Left lung (tissue), 10 donors: Measurements from ENCODE around the gene PWWP2B. TPM values are rescaled to one million over a fixed set of nuclear protein-coding genes. Genes with fewer than 3 reads are reported as not detected.

ENCODE experiments used
- ATAC-seq: fragments of 200-7000 bp; cut with Tn5 transposase; one replicate; pipeline ENCODE4 v1.9.1; 2020; ENCODE audit warnings: moderate library complexity
- DNase-seq, 4 donors: peaks; one replicate each; pipeline ENCODE4 v3.0.0-alpha.2; 2013 to 2020
- H3K27ac ChIP-seq, 2 donors: fragments of 200-600 bp; sonication (generic) in 1 of 2; one replicate each; pipeline versions ENCODE4 v1.5.0 to v1.8.0; 2020 to 2021
- H3K27me3 ChIP-seq, 2 donors: fragments of 200-600 bp; sonication (generic) in 1 of 2; one replicate each; pipeline versions ENCODE4 v1.5.0 to v1.8.0; 2020 to 2021
- H3K36me3 ChIP-seq, 2 donors: fragments of 200-600 bp; sonication (generic) in 1 of 2; one replicate each; pipeline versions ENCODE4 v1.5.0 to v1.8.0; 2020 to 2021
- H3K4me1 ChIP-seq, 2 donors: fragments of 200-600 bp; one replicate each; pipeline ENCODE4 v1.8.0; 2021
- H3K4me3 ChIP-seq, 2 donors: fragments of 200-600 bp; sonication (generic) in 1 of 2; one replicate each; pipeline versions ENCODE4 v1.5.0 to v1.8.0; 2020 to 2021; ENCODE audit warnings: mild to moderate bottlenecking in 1 of 2
- H3K9me3 ChIP-seq, 2 donors: fragments of 200-600 bp; sonication (generic) in 1 of 2; one replicate each; pipeline versions ENCODE4 v1.5.0 to v1.8.0; 2020 to 2021
- intact Hi-C, 2 donors: fragments of 100-400 bp; cut with DNase I; formaldehyde crosslinking; loops; one replicate each; pipeline versions ENCODE4 v1.11.2 to v1.14.2; 2022
- polyA plus RNA-seq, 6 donors: library from polyadenylated mRNA; unstranded; fragments of 120-200 nt; gene quantifications; one replicate each; pipeline ENCODE4 v1.2.1, GENCODE V29; 2013; ENCODE audit not compliant: insufficient read length in 6 of 6
- total RNA-seq, 2 donors: library from RNA; stranded (reverse); fragmentation: NEBNext Ultra II Directional; extraction: Animal tissue kit (Norgen Biotek cat#: 25700); gene quantifications; one replicate each; pipeline ENCODE4 v1.2.1, GENCODE V29; 2021
- TF ChIP-seq, protein P1 (sequence below), 2 donors: fragments of 200-600 bp; sonication (generic) in 1 of 2; IDR thresholded peaks; one replicate each; pipeline versions ENCODE4 v1.5.0 to v1.8.0; 2021; ENCODE audit warnings: antibody characterized with exemption in 2 of 2
- donor health status: DM: no; HTN: yes; CAD: no.
- donor health status: DM: no; HTN: no; CAD: no.

Gene PWWP2B
- total and polyA plus RNA-seq, 8 donors = 8.4 to 23.2 (median 11.0) TPM

DNA sequence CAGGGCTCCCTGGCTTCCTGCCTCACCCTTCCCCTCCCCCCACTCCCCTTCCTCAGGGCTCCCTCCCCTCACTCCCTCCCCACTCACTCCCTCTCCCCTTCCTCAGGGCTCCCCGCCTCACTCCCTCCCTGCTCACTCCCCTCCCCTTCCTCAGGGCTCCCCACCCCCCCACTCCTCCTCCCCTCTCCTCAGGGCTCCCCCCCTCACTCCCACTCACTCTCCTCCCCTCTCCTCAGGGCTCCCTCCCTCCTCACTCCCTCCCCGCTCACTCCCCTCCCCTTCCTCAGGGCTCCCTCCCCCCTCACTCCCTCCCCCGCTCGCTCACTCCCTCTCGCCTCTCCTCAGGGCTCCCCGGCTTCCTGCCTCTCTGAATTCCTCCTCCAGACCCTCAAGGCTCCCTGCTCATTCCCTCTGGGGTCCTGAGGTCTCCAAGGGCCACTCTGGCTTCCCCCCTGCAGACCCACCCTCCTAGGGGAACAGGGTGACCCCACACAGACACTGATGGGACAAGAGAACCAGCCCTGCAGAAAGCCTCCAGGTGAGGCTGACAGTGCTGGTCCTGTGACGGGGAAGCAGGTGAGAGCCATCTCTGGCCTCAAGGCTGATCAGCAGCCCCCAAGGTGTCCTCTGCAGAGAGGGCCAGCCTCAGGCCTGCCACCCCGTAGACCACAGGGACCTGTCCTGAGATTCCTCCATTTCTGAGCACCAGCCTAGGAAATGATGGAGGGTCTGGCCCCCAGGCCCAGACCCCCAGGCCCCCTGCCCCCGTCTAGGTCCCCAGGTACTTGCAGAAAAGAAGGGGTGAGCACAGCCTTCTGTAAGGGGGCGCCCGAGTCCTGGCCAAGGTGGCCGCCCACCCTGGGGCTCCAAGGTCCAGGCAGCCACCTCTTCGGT lies 47.2 kb downstream of the PWWP2B start:
- H3K4me1 ChIP-seq = peaks cover 20 to 53% of the 10 kb centered on the region in 2 donors
- intact Hi-C loops = no loop called here
- no peak overlapping the region for H3K27ac ChIP-seq
- no peaks in the 10 kb centered on the region for H3K27me3 ChIP-seq
- TF ChIP-seq, protein P1, sequence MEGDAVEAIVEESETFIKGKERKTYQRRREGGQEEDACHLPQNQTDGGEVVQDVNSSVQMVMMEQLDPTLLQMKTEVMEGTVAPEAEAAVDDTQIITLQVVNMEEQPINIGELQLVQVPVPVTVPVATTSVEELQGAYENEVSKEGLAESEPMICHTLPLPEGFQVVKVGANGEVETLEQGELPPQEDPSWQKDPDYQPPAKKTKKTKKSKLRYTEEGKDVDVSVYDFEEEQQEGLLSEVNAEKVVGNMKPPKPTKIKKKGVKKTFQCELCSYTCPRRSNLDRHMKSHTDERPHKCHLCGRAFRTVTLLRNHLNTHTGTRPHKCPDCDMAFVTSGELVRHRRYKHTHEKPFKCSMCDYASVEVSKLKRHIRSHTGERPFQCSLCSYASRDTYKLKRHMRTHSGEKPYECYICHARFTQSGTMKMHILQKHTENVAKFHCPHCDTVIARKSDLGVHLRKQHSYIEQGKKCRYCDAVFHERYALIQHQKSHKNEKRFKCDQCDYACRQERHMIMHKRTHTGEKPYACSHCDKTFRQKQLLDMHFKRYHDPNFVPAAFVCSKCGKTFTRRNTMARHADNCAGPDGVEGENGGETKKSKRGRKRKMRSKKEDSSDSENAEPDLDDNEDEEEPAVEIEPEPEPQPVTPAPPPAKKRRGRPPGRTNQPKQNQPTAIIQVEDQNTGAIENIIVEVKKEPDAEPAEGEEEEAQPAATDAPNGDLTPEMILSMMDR (IDR thresholded peaks at IDR 0.05) = no peak
- DNase-seq (peak in 3 of 4 donors; percentile 36 to 87 (median 50)), ATAC-seq (no peak)
- H3K36me3 ChIP-seq = no peaks in the 10 kb centered on the region
- H3K9me3 ChIP-seq = no peaks in the 10 kb centered on the region
- no peak overlapping the region for H3K4me3 ChIP-seq

DNA sequence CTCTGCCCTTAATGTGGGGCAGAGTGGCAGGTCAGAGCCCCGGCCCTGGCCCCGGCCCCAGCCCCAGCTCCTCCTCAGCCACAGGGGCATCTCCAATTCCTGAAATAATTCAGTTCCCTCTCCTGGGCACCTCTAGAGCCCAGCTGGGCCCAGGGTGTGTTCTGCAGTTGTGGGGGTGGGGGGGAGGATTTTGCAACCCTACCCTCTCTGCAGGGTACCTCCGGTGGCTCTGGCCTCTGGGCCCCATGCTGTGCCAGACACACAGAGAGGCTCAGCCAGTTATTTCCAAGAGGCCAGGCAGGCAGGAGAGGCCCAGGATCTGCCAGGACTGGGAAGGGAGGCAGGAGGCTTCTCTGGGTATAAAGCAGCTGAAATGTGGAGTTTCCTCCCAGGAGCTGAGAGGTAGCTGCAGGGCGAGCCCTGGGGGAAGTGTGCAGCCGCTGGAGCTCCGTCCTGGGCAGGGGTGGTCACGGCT lies 47.9 kb downstream of the PWWP2B start:
- Histone ChIP-seq H3K27ac (peak overlapping the region in 1 of 2 donors; percentile 33), H3K36me3 (no peaks in the 10 kb centered on the region), H3K4me1 (peaks cover 20 to 59% of the 10 kb centered on the region in 2 donors), H3K27me3 (no peaks in the 10 kb centered on the region), H3K4me3 (no peak overlapping the region), H3K9me3 (no peaks in the 10 kb centered on the region)
- TF ChIP-seq, protein P1 (IDR thresholded peaks at IDR 0.05) = no peak
- intact Hi-C loops = no loop called here
- DNase-seq (peak in 1 of 4 donors; percentile 62), ATAC-seq (no peak)

DNA sequence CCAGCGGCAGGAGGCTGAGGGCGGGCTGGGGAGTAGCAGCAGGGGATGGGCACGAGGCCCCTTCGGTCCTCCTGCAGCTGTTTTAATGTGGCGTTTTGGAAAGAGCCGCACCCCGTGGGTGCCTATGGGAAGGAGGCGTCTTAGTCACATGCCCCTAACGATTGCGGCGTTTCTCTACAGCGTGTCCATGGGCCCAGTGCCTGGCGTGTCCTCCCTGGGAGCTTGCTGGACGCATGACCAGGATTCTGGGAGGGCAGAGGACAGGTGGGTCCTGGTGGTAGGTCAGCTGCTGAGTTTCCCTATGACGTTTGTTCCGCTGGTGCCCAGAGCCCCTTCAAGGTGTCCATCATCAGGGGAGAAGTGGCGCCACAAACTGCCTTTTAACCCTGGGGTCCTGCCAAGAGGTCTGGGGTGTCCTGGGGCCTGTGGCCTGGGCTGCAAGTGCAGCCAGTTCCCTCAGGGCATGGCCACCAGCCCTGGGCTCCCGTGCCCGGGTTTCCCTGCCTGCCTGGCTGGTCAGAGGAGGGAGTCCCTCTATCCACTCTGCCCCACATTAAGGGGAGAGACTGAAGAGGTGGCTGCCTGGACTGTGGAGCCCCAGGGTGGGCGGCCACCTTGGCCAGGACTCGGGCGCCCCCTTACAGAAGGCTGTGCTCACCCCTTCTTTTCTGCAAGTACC lies 48.7 kb downstream of the PWWP2B start:
- Histone ChIP-seq H3K36me3 (no peaks in the 10 kb centered on the region), H3K9me3 (no peaks in the 10 kb centered on the region), H3K4me3 (no peak overlapping the region), H3K4me1 (peaks cover 20 to 59% of the 10 kb centered on the region in 2 donors), H3K27me3 (no peaks in the 10 kb centered on the region), H3K27ac (peak overlapping the region in 1 of 2 donors; percentile 33)
- intact Hi-C loops = no loop called here
- TF ChIP-seq, protein P1 (IDR thresholded peaks at IDR 0.05) = no peak
- DNase-seq (peak in 1 of 4 donors; percentile 76), ATAC-seq (no peak)

DNA sequence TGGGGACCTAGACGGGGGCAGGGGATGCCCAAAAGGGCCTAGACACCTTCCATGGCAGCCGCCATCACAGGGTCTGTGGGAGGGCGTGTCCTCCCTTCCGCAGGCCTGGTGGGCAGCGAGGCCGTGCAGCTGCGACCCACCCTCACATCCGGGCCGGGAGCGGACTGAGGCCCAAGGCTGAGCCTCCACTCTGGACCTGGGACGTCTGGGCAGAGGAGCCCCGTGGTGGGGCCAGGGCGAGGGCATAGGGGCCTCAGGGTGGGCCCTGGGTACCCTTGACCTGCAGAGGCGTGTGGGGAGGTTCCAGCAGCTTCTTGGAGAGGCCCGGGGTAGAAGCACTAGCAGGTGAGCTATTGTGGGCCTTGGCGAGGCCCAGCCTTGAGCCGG lies 49.2 kb downstream of the PWWP2B start:
- H3K4me3 ChIP-seq = no peak overlapping the region
- H3K36me3 ChIP-seq = no peaks in the 10 kb centered on the region
- TF ChIP-seq, protein P1 (IDR thresholded peaks at IDR 0.05) = no peak
- no peaks in the 10 kb centered on the region for H3K27me3 ChIP-seq
- H3K9me3 ChIP-seq = no peaks in the 10 kb centered on the region
- DNase-seq (peak in 1 of 4 donors; percentile 81), ATAC-seq (no peak)
- H3K27ac ChIP-seq = peak overlapping the region in 1 of 2 donors; percentile 80
- H3K4me1 ChIP-seq = peaks cover 20 to 64% of the 10 kb centered on the region in 2 donors
- intact Hi-C loops = no loop called here
